ENCODE data around the gene GFOD1.

DNA sequence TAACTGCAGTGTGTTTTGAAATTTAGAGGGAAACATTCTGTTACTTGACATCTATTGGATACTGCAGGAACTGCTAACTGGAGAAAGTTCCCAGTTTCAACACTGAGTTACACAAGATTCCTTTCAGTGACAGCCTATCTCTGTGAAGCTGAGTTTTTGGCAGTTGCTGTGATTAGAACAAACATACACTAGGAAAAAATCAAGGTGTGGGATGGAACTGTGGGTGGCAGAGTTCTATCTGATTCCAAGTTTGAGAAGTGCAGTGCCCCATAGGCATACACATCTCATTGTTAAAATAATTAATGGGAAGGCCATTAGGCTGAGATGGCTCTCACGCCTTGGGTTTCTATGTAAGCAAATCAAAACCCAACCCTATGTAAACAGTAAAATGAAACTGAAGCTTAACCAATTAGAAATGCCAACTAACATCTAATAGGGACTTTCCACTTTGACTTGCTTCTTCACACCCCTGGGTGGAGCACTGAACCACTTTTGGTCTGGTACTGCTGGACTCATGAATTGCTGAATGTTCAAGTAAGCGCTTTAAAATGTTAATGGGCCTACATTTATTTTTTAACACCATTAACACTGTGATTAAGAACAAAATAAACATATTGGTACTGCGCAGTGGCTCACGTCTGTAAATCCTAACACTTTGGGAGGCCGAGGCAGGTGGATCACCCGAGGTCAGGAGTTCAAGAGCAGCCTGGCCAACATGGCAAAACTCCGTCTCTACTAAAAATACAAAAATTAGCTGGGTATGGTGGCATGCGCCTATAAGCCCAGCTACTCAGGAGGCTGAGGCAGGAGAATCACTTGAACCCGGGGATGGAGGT is 103.9 kb downstream of the GFOD1 start:
- TF ChIP-seq EP300 (IDR thresholded peaks at IDR 0.05; ENCODE audit: borderline replicate concordance in 1 of 2, low read depth in 1 of 2, low read length in 1 of 2): no peak
- TF ChIP-seq MXI1 (IDR thresholded peaks at IDR 0.05; ENCODE audit: low read depth, low read length): no peak
- TF ChIP-seq, protein P1, sequence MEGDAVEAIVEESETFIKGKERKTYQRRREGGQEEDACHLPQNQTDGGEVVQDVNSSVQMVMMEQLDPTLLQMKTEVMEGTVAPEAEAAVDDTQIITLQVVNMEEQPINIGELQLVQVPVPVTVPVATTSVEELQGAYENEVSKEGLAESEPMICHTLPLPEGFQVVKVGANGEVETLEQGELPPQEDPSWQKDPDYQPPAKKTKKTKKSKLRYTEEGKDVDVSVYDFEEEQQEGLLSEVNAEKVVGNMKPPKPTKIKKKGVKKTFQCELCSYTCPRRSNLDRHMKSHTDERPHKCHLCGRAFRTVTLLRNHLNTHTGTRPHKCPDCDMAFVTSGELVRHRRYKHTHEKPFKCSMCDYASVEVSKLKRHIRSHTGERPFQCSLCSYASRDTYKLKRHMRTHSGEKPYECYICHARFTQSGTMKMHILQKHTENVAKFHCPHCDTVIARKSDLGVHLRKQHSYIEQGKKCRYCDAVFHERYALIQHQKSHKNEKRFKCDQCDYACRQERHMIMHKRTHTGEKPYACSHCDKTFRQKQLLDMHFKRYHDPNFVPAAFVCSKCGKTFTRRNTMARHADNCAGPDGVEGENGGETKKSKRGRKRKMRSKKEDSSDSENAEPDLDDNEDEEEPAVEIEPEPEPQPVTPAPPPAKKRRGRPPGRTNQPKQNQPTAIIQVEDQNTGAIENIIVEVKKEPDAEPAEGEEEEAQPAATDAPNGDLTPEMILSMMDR (IDR thresholded peaks at IDR 0.05): no peak
- no peak for TF ChIP-seq MAX (IDR thresholded peaks at IDR 0.05; ENCODE audit: low read depth)
- no peak for TF ChIP-seq GABPA (IDR thresholded peaks at IDR 0.05; ENCODE audit: low read depth)
- no peak for TF ChIP-seq POLR2AphosphoS5 (IDR thresholded peaks at IDR 0.05; ENCODE audit: low read depth, low read length)
- TF ChIP-seq SMC3 (IDR thresholded peaks at IDR 0.05; ENCODE audit: low read depth, low read length): no peak
